ENCODE results near the gene TMEFF1. TPM values are rescaled to one million over a fixed set of nuclear protein-coding genes. Genes with fewer than 3 reads are reported as not detected.

The TMEFF1 gene
- total RNA-seq, 2 experiments from 2014 or later: 0.18 TPM; not detected in 1

DNA sequence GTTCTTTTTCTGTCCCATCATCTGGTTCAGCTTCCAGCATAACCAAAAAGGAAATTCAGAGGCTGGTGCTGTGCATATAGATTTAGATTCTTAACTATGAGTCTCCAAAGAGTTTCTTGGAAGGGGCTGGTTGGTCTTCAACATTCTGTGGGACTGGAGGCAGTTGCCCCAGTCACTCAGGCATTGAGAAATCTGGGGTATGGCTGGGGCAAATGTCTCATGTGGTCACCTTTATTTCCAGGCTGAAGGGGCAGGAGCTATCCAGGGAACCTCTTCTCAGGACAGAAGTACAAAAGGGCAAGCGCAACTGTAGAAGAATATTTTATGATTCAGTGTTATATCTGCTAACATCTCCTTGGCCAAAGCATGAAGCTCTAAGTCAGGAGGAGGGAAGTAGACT lies 15.4 kb upstream of the TMEFF1 start:
- CTCF ChIA-PET: no interaction called here
- no peak for DNase-seq
- POLR2A ChIA-PET: no interaction called here
- no peaks in the 10 kb centered on the region for H3K9me3 Mint-ChIP-seq
- H3K4me1 Mint-ChIP-seq: no peaks in the 10 kb centered on the region
- H3K4me3 Mint-ChIP-seq: no peak overlapping the region
- H3K27ac Mint-ChIP-seq: no peak overlapping the region
- peaks cover 2% of the 10 kb centered on the region for H3K27me3 Mint-ChIP-seq
- H3K36me3 Mint-ChIP-seq (ENCODE audit: low read depth): peaks cover 2% of the 10 kb centered on the region

DNA sequence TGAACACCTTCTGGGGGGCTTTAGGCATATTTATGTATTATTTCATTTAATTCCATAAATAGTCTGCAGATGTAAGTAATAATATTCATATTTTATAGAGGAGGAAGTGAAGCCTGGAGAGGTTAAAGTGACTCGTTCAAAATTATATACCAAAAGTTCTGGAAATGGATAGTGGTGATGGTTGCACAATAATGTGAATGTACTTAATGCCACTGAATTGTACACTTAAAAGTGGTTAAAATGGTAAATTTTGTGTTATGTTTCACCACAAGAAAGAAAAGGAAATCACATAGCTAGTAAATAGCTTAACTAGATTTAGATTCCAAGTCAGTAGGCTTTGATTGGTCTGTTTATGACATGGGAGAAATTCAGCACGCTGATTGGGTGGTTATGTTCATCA lies 13.0 kb upstream of the TMEFF1 start:
- Mint-ChIP-seq H3K27me3 (peaks cover 2% of the 10 kb centered on the region), H3K4me3 (no peak overlapping the region), H3K4me1 (no peaks in the 10 kb centered on the region), H3K9me3 (no peaks in the 10 kb centered on the region), H3K27ac (no peak overlapping the region), H3K36me3 (ENCODE audit: low read depth) (no peaks in the 10 kb centered on the region)
- no peak for DNase-seq
- POLR2A ChIA-PET: no interaction called here
- CTCF ChIA-PET: interaction anchor here (0.8 to 1.2 kb wide), 2 partner anchors 20 to 22 kb away, joined by 3 to 4 read pairs; no protein-coding TSS in a partner anchor

- Mint-ChIP-seq H3K27ac (no peak overlapping the region), H3K36me3 (ENCODE audit: low read depth) (no peaks in the 10 kb centered on the region), H3K4me1 (no peaks in the 10 kb centered on the region), H3K4me3 (no peak overlapping the region), H3K9me3 (no peaks in the 10 kb centered on the region), H3K27me3 (peaks cover 4% of the 10 kb centered on the region)
- ChIA-PET POLR2A (no interaction called here), CTCF (interaction anchor here (1.0 kb wide), 1 partner anchor 11 kb away, joined by 3 read pairs; no protein-coding TSS in a partner anchor)
- DNase-seq: no peak
Measured at GRCh38 chr9:100465274-100465673, 7.7 kb upstream of the TMEFF1 start.

GRCh38 chr9:100465761-100466160 lies 7.2 kb upstream of the TMEFF1 start:
- Mint-ChIP-seq H3K4me3 (no peak overlapping the region), H3K27ac (no peak overlapping the region), H3K9me3 (no peaks in the 10 kb centered on the region), H3K36me3 (ENCODE audit: low read depth) (no peaks in the 10 kb centered on the region), H3K4me1 (no peaks in the 10 kb centered on the region), H3K27me3 (peaks cover 7% of the 10 kb centered on the region)
- ChIA-PET CTCF (interaction anchor here (1.0 kb wide), 1 partner anchor 10 kb away, joined by 3 read pairs; no protein-coding TSS in a partner anchor), POLR2A (no interaction called here)
- DNase-seq: no peak

DNA sequence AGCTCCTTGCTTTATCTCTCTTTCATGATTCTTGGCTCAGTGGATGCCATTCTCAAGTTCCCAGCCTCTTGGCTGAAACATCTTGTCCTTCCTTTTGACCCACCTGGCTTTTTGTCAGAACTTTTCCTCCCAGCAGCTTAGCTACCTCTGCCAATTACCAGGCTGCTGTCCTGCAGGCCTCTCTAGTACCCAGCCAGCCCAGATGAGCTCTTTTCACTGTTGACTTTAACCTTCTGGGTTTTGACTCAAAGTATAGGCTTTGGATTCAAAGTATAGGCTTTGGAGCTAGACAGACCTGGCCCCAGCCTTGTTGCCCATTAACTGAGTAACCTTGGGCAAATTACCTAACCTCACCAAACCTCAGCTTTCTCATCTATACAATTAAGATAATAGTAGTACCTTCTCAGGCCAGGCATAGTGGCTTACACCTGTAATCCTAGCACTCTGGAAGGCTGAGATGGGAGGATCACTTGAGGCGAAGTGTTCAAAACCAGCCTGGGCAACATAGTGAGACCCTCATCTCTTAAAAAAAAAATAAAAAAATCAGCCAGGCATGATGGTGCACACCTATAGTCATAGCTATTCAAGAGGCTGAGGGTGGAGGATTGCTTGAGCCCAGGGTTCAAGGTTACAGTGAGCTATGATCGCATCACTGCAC lies 6.6 kb upstream of the TMEFF1 start:
- peaks cover 8% of the 10 kb centered on the region for H3K27me3 Mint-ChIP-seq
- no peak overlapping the region for H3K4me3 Mint-ChIP-seq
- ChIA-PET CTCF (interaction anchor here (1.0 kb wide), 1 partner anchor 10 kb away, joined by 3 read pairs; no protein-coding TSS in a partner anchor), POLR2A (no interaction called here)
- H3K36me3 Mint-ChIP-seq (ENCODE audit: low read depth): no peaks in the 10 kb centered on the region
- no peak for DNase-seq
- no peak overlapping the region for H3K27ac Mint-ChIP-seq
- H3K4me1 Mint-ChIP-seq: no peaks in the 10 kb centered on the region
- H3K9me3 Mint-ChIP-seq: no peaks in the 10 kb centered on the region

DNA sequence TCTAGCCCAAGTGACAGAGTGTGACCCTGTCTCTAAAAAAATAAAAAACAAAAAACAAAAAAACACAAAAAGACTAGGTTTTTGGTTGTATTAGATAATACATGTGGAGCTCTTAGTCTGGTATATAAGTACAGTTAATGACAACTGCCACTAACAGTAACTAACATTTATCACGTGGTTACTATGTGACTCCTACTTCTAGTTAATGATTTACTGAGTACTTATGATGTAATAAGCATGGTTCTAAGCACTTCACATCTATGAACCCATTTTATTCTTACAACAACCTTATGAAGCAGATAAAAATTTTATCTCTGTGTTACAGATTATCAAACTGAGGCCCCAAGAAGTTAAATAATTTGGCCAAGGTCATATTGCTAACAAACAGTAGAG lies 6.1 kb upstream of the TMEFF1 start:
- H3K4me3 Mint-ChIP-seq: no peak overlapping the region
- no peak overlapping the region for H3K27ac Mint-ChIP-seq
- no peak for DNase-seq
- peaks cover 6% of the 10 kb centered on the region for H3K27me3 Mint-ChIP-seq
- H3K36me3 Mint-ChIP-seq (ENCODE audit: low read depth): no peaks in the 10 kb centered on the region
- no peaks in the 10 kb centered on the region for H3K9me3 Mint-ChIP-seq
- ChIA-PET POLR2A (no interaction called here), CTCF (no interaction called here)
- H3K4me1 Mint-ChIP-seq: no peaks in the 10 kb centered on the region

GRCh38 chr9:100468041-100468440 lies 4.9 kb upstream of the TMEFF1 start:
- no peak overlapping the region for H3K27ac Mint-ChIP-seq
- no peaks in the 10 kb centered on the region for H3K36me3 Mint-ChIP-seq (ENCODE audit: low read depth)
- POLR2A ChIA-PET: no interaction called here
- peaks cover 13% of the 10 kb centered on the region for H3K27me3 Mint-ChIP-seq
- H3K4me3 Mint-ChIP-seq: no peak overlapping the region
- H3K4me1 Mint-ChIP-seq: no peaks in the 10 kb centered on the region
- H3K9me3 Mint-ChIP-seq: no peaks in the 10 kb centered on the region
- DNase-seq: no peak
- CTCF ChIA-PET: interaction anchor here (0.7 kb wide), 2 partner anchors 235 to 256 kb away, joined by 3 to 4 read pairs; no protein-coding TSS in a partner anchor

- no peaks in the 10 kb centered on the region for H3K9me3 Mint-ChIP-seq
- DNase-seq: no peak
- no peak overlapping the region for H3K27ac Mint-ChIP-seq
- H3K36me3 Mint-ChIP-seq (ENCODE audit: low read depth): no peaks in the 10 kb centered on the region
- peaks cover 5% of the 10 kb centered on the region for H3K4me1 Mint-ChIP-seq
- peaks cover 33% of the 10 kb centered on the region for H3K27me3 Mint-ChIP-seq
- H3K4me3 Mint-ChIP-seq: peak overlapping the region; percentile 37
- ChIA-PET CTCF (interaction anchor here (1.0 to 1.1 kb wide), 2 partner anchors 46 to 127 kb away, joined by 3 to 5 read pairs; no protein-coding TSS in a partner anchor), POLR2A (no interaction called here)
Measured at GRCh38 chr9:100472268-100472667, 681 bp upstream of the TMEFF1 start.

GRCh38 chr9:100473276-100474081 lies 530 bp downstream of the TMEFF1 start:
- Mint-ChIP-seq H3K9me3 (no peaks in the 10 kb centered on the region), H3K4me1 (peaks cover 5% of the 10 kb centered on the region), H3K36me3 (ENCODE audit: low read depth) (no peaks in the 10 kb centered on the region), H3K27me3 (peaks cover 33% of the 10 kb centered on the region), H3K27ac (no peak overlapping the region), H3K4me3 (peak overlapping the region; percentile 58)
- ChIA-PET CTCF (interaction anchor here (1.1 kb wide), 1 partner anchor 126 kb away, joined by 3 read pairs; no protein-coding TSS in a partner anchor), POLR2A (no interaction called here)
- DNase-seq: peak; percentile 35

GRCh38 chr9:100474082-100474923 lies 1.4 kb downstream of the TMEFF1 start:
- ChIA-PET CTCF (no interaction called here), POLR2A (no interaction called here)
- no peak for DNase-seq
- H3K9me3 Mint-ChIP-seq: no peaks in the 10 kb centered on the region
- peaks cover 5% of the 10 kb centered on the region for H3K4me1 Mint-ChIP-seq
- H3K27me3 Mint-ChIP-seq: peaks cover 35% of the 10 kb centered on the region
- no peaks in the 10 kb centered on the region for H3K36me3 Mint-ChIP-seq (ENCODE audit: low read depth)
- H3K27ac Mint-ChIP-seq: no peak overlapping the region
- H3K4me3 Mint-ChIP-seq: peak overlapping the region; percentile 21

DNA sequence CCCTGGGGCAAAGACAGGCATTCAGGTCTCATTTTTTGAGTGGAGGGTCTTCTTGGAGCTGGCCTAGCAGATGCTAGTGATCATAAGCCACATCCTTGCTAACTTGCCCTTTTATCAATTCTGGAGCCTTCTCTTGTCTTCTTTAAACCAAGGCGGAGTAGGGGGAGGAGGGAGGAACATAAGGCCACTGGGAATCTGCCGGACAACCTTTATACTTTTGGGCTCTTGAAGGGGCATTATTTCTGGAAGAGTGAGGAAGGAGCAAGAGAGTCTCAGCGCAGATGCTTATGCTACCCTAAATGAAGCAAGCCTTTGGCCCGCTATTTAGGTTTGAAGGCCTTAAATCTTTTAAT lies 2.0 kb downstream of the TMEFF1 start:
- ChIA-PET CTCF (no interaction called here), POLR2A (no interaction called here)
- no peak overlapping the region for H3K4me3 Mint-ChIP-seq
- H3K4me1 Mint-ChIP-seq: peaks cover 5% of the 10 kb centered on the region
- H3K27ac Mint-ChIP-seq: no peak overlapping the region
- no peak for DNase-seq
- H3K27me3 Mint-ChIP-seq: peaks cover 35% of the 10 kb centered on the region
- H3K36me3 Mint-ChIP-seq (ENCODE audit: low read depth): no peaks in the 10 kb centered on the region
- H3K9me3 Mint-ChIP-seq: no peaks in the 10 kb centered on the region

GRCh38 chr9:100477241-100477640 lies 4.3 kb downstream of the TMEFF1 start:
- peaks cover 40% of the 10 kb centered on the region for H3K27me3 Mint-ChIP-seq
- no peaks in the 10 kb centered on the region for H3K9me3 Mint-ChIP-seq
- no peaks in the 10 kb centered on the region for H3K36me3 Mint-ChIP-seq (ENCODE audit: low read depth)
- ChIA-PET CTCF (interaction anchor here (0.7 to 0.9 kb wide), 2 partner anchors 125 to 637 kb away, joined by 3 read pairs; no protein-coding TSS in a partner anchor), POLR2A (no interaction called here)
- no peak overlapping the region for H3K27ac Mint-ChIP-seq
- no peak for DNase-seq
- peaks cover 5% of the 10 kb centered on the region for H3K4me1 Mint-ChIP-seq
- no peak overlapping the region for H3K4me3 Mint-ChIP-seq

- POLR2A ChIA-PET: no interaction called here
Measured at GRCh38 chr9:100478192-100478591, 5.2 kb downstream of the TMEFF1 start.

More at GRCh38 chr9:100478192-100478591, 5.2 kb downstream of the TMEFF1 start:
- Mint-ChIP-seq H3K27ac (no peak overlapping the region), H3K9me3 (no peaks in the 10 kb centered on the region), H3K4me3 (no peak overlapping the region), H3K36me3 (ENCODE audit: low read depth) (no peaks in the 10 kb centered on the region), H3K4me1 (peaks cover 5% of the 10 kb centered on the region), H3K27me3 (peaks cover 35% of the 10 kb centered on the region)
- DNase-seq: no peak
- CTCF ChIA-PET: no interaction called here
